IMR-90 (cell line): ENCODE data around the gene KRI1. TPM values are rescaled to one million over a fixed set of nuclear protein-coding genes. Genes with fewer than 3 reads are reported as not detected.

Experiments used
- ATAC-seq: fragments of 200-7000 bp; cut with Tn5 transposase; 2 replicates; pipeline ENCODE4 v1.9.1; 2020; ENCODE audit warnings: low read depth, mild to moderate bottlenecking, moderate library complexity
- BruUV-seq: library from RNA; stranded (reverse); fragments of 400-500 nt; replicated peaks from 2 replicates; lab custom pipeline; 2021; lab: Mats Ljungman, UMichigan
- CTCF ChIA-PET: fragments of 300-600 bp; formaldehyde crosslinking; extraction: SDS; loops from one replicate; lab custom pipeline; 2021; ENCODE audit warnings: antibody characterized with exemption; lab: Yijun Ruan, JAX
- POLR2A ChIA-PET: fragments of 300-600 bp; sonication (Branson Sonifier 250); formaldehyde crosslinking; loops from one replicate; lab custom pipeline; 2022; ENCODE audit warnings: antibody characterized with exemption; ENCODE audit not compliant: unreplicated experiment; lab: Charles Lee
- DNase-seq: peaks from one replicate; pipeline ENCODE4 v3.0.0; 2013
- H2AFZ ChIP-seq: replicated peaks from 2 replicates; pipeline ENCODE3; 2013; ENCODE audit warnings: low read length, mild to moderate bottlenecking; ENCODE audit not compliant: poor library complexity
- H2AK5ac ChIP-seq: 2 replicates; pipeline ENCODE4 v1.6.1; 2013; ENCODE audit warnings: low read depth, low read length, inconsistent platforms
- H2AK9ac ChIP-seq: replicated peaks from 2 replicates; pipeline ENCODE3; 2013; ENCODE audit warnings: mild to moderate bottlenecking, low read depth, low read length, moderate library complexity; ENCODE audit not compliant: poor library complexity
- H2BK120ac ChIP-seq: 2 replicates; pipeline ENCODE4 v1.6.1; 2013; ENCODE audit warnings: low read depth, low read length, inconsistent platforms
- H2BK15ac ChIP-seq: 3 replicates; pipeline ENCODE4 v1.6.1; 2013; ENCODE audit warnings: low read depth, low read length, inconsistent platforms
- H2BK20ac ChIP-seq: 2 replicates; pipeline ENCODE4 v1.6.1; 2013; ENCODE audit warnings: low read depth, mild to moderate bottlenecking, inconsistent platforms, low read length, moderate library complexity
- H2BK5ac ChIP-seq: 2 replicates; pipeline ENCODE4 v1.6.1; 2013; ENCODE audit warnings: mild to moderate bottlenecking, low read depth, low read length, inconsistent platforms; ENCODE audit not compliant: poor library complexity, severe bottlenecking
- H3K14ac ChIP-seq: replicated peaks from 2 replicates; pipeline ENCODE4 v1.6.1; 2013; ENCODE audit warnings: low read depth, low read length, inconsistent platforms
- H3K18ac ChIP-seq: 2 replicates; pipeline ENCODE4 v1.6.1; 2013; ENCODE audit warnings: low read depth, low read length, control low read depth
- H3K23ac ChIP-seq: 2 replicates; pipeline ENCODE4 v1.6.1; 2013; ENCODE audit warnings: low read depth, low read length, inconsistent platforms
- H3K27ac ChIP-seq: 2 replicates; pipeline ENCODE4 v1.5.1; 2013; ENCODE audit warnings: mild to moderate bottlenecking, control low read depth, low read length; ENCODE audit not compliant: insufficient read depth
- H3K27me3 ChIP-seq: 2 replicates; pipeline ENCODE4 v1.6.1; 2013; ENCODE audit warnings: low read length; ENCODE audit not compliant: control insufficient read depth, insufficient read depth
- H3K36me3 ChIP-seq: 2 replicates; pipeline ENCODE4 v1.6.1; 2013; ENCODE audit warnings: low read length, mixed read lengths; ENCODE audit not compliant: control insufficient read depth, insufficient read depth
- H3K4ac ChIP-seq: 2 replicates; pipeline ENCODE4 v1.6.1; 2013; ENCODE audit warnings: low read depth, low read length, inconsistent platforms
- H3K4me1 ChIP-seq: 2 replicates; pipeline ENCODE4 v1.6.1; 2013; ENCODE audit warnings: low read length, mixed read lengths; ENCODE audit not compliant: control insufficient read depth, insufficient read depth
- H3K4me2 ChIP-seq: 2 replicates; pipeline ENCODE4 v1.6.1; 2013; ENCODE audit warnings: low read depth, mild to moderate bottlenecking, control low read depth, low read length, moderate library complexity
- H3K4me3 ChIP-seq: 2 replicates; pipeline ENCODE4 v1.5.1; 2013; ENCODE audit warnings: low read depth, mild to moderate bottlenecking, control low read depth, low read length, moderate library complexity; ENCODE audit not compliant: insufficient read depth
- H3K56ac ChIP-seq: 2 replicates; pipeline ENCODE4 v1.6.1; 2013; ENCODE audit warnings: low read length, inconsistent platforms; ENCODE audit not compliant: insufficient read depth; ENCODE audit errors: extremely low read depth
- H3K79me1 ChIP-seq, 2 experiments: 2 replicates each; pipeline ENCODE4 v1.6.1; 2013; ENCODE audit warnings: low read length in 2 of 2, inconsistent platforms in 1 of 2, low read depth in 1 of 2
- H3K9ac ChIP-seq: 2 replicates; pipeline ENCODE4 v1.6.1; 2013; ENCODE audit warnings: low read depth, low read length, control low read depth
- H3K9me1 ChIP-seq: 2 replicates; pipeline ENCODE4 v1.6.1; 2013; ENCODE audit warnings: low read length, inconsistent platforms; ENCODE audit not compliant: insufficient read depth
- H3K9me3 ChIP-seq: 2 replicates; pipeline ENCODE4 v1.6.1; 2013; ENCODE audit warnings: low read length; ENCODE audit not compliant: control insufficient read depth, insufficient read depth
- H4K20me1 ChIP-seq: 2 replicates; pipeline ENCODE4 v1.6.1; 2013; ENCODE audit warnings: low read length, inconsistent platforms; ENCODE audit not compliant: insufficient read depth
- H4K5ac ChIP-seq: 2 replicates; pipeline ENCODE4 v1.6.1; 2013; ENCODE audit warnings: mild to moderate bottlenecking, low read depth, low read length, control low read depth
- H4K8ac ChIP-seq, 2 experiments: 2 replicates each; pipeline ENCODE4 v1.6.1; 2013; ENCODE audit warnings: low read depth in 2 of 2, low read length in 2 of 2, control low read depth in 1 of 2, inconsistent platforms in 1 of 2
- H4K91ac ChIP-seq: 2 replicates; pipeline ENCODE4 v1.6.1; 2013; ENCODE audit warnings: low read depth, low read length, inconsistent platforms; ENCODE audit not compliant: insufficient read depth
- BHLHE40 ChIP-seq: fragments of 150-350 bp; IDR thresholded peaks from 2 replicates; pipeline ENCODE4 v1.6.1; 2016; ENCODE audit warnings: mild to moderate bottlenecking, low read depth, low read length
- CEBPB ChIP-seq: IDR thresholded peaks from 2 replicates; pipeline ENCODE4 v1.6.1; 2012; ENCODE audit warnings: low read depth, low read length, improper control_type of control experiment
- CHD1 ChIP-seq: IDR thresholded peaks from 2 replicates; pipeline ENCODE4 v1.6.1; 2012; ENCODE audit warnings: low read depth, low read length, improper control_type of control experiment
- CTCF ChIP-seq: conservative IDR thresholded peaks from 2 replicates; pipeline ENCODE4 v1.5.1; 2012; ENCODE audit warnings: mild to moderate bottlenecking, low read depth, low read length, improper control_type of control experiment
- ELK1 ChIP-seq: fragments of 150-350 bp; IDR thresholded peaks from 2 replicates; pipeline ENCODE4 v1.6.1; 2016; ENCODE audit warnings: low read depth, mild to moderate bottlenecking, low read length, moderate library complexity, borderline replicate concordance
- FOS ChIP-seq: fragments of 150-350 bp; IDR thresholded peaks from 2 replicates; pipeline ENCODE4 v1.6.1; 2016; ENCODE audit warnings: low read depth, low read length
- MAFK ChIP-seq: IDR thresholded peaks from 2 replicates; pipeline ENCODE4 v1.6.1; 2012; ENCODE audit warnings: low read depth, low read length, improper control_type of control experiment
- MXI1 ChIP-seq: IDR thresholded peaks from 2 replicates; pipeline ENCODE4 v1.6.1; 2012; ENCODE audit warnings: low read depth, mild to moderate bottlenecking, low read length, moderate library complexity, borderline replicate concordance
- NFE2L2 ChIP-seq: fragments of 150-350 bp; IDR thresholded peaks from 2 replicates; pipeline ENCODE4 v1.6.1; 2016; ENCODE audit warnings: low read depth, mild to moderate bottlenecking, low read length
- POLR2A ChIP-seq: IDR thresholded peaks from 2 replicates; pipeline ENCODE4 v1.6.1; 2012; ENCODE audit warnings: mild to moderate bottlenecking, low read depth, low read length
- RAD21 ChIP-seq: IDR thresholded peaks from 2 replicates; pipeline ENCODE4 v1.6.1; 2012; ENCODE audit warnings: low read length, improper control_type of control experiment
- RCOR1 ChIP-seq: IDR thresholded peaks from 2 replicates; pipeline ENCODE4 v1.6.1; 2012; ENCODE audit warnings: mild to moderate bottlenecking, low read length, improper control_type of control experiment; ENCODE audit not compliant: insufficient replicate concordance
- RFX5 ChIP-seq: IDR thresholded peaks from 2 replicates; pipeline ENCODE4 v1.8.0; 2012; ENCODE audit warnings: low read depth, mild to moderate bottlenecking, low read length, moderate library complexity
- SMC3 ChIP-seq: fragments of 150-350 bp; IDR thresholded peaks from 2 replicates; pipeline ENCODE4 v1.6.1; 2016; ENCODE audit warnings: low read depth, mild to moderate bottlenecking, antibody characterized with exemption, low read length, moderate library complexity
- USF2 ChIP-seq: fragments of 150-350 bp; IDR thresholded peaks from 2 replicates; pipeline ENCODE4 v1.6.1; 2017; ENCODE audit warnings: mild to moderate bottlenecking, antibody characterized with exemption, low read length, low read depth
- WGBS, 2 experiments: methylation state at CpG; one replicate each; pipeline versions ENCODE4 v1.1.5 to v1.1.7; 2013; ENCODE audit warnings: missing lambda C conversion rate in 2 of 2; ENCODE audit not compliant: insufficient read length in 1 of 2; ENCODE audit errors: extremely low coverage in 2 of 2; 5-methylcytosine and 5-hydroxymethylcytosine counted together
- dilution Hi-C: fragments of 300-500 bp; cut with HindIII; formaldehyde crosslinking; loops from one replicate; pipeline ENCODE4 v1.14.3; 2018; ENCODE audit warnings: low sequenced_read_pairs; ENCODE audit not compliant: unreplicated experiment
- in situ Hi-C: fragments of 300-500 bp; cut with MboI; formaldehyde crosslinking; loops from 3 replicates; pipeline ENCODE4 v1.14.3; 2019; ENCODE audit warnings: low sequenced_read_pairs, inconsistent platforms, mixed read lengths
- intact Hi-C: fragments of 100-400 bp; cut with micrococcal nuclease; formaldehyde crosslinking; loops from 2 replicates; pipeline ENCODE4 v1.10.0; 2022
- polyA plus RNA-seq, 3 experiments: library from polyadenylated mRNA; depleted of rRNA; stranded (reverse); fragments of >200 nt; gene quantifications; 2 replicates each; pipeline ENCODE4 v1.2.3, GENCODE V29; 2012; ENCODE audit warnings: low replicate concordance in 1 of 3
- total RNA-seq: library from RNA; depleted of rRNA; stranded (reverse); fragments of >200 nt; gene quantifications from 2 replicates; pipeline ENCODE4 v1.2.3, GENCODE V29; 2012

KRI1 gene
- total and polyA plus RNA-seq, 2 of the 4 experiments (the other 2 are of a cell fraction), result 5.7 to 13.3 TPM

- no CpG with 5 or more reads among the region's 27 CpGs for WGBS, 2 experiments
- H2AFZ ChIP-seq, result peak overlapping the region; percentile 91
- no peak overlapping the region for H2BK20ac ChIP-seq
- TF ChIP-seq NFE2L2 (no peak), CHD1 (no peak), USF2 (no peak), RAD21 (no peak), POLR2A (no peak), RFX5 (no peak), CEBPB (no peak), BHLHE40 (no peak), MAFK (no peak), MXI1 (no peak), RCOR1 (no peak), SMC3 (no peak), CTCF (no peak), ELK1 (no peak), FOS (no peak)
These were observed 47.9 kb downstream of the KRI1 start for GRCh38 chr19:10517760-10518443.

More at GRCh38 chr19:10517760-10518443, 47.9 kb downstream of the KRI1 start:
- dilution Hi-C loops, result no loop called here
- peak; percentile 63 for ATAC-seq
- Histone ChIP-seq H3K4ac (peak overlapping the region; percentile 18; the same call in 1 of the 2 replicates), H3K27me3 (peaks cover 53% of the 10 kb centered on the region), H4K91ac (no peak overlapping the region), H2AK5ac (0 out of 2 replicates have a peak overlapping the region, but pooled peaks have one; percentile 14), H3K27ac (no peak overlapping the region), H3K23ac (peak overlapping the region; percentile 52), H3K9me3 (no peaks in the 10 kb centered on the region), H4K20me1 (no peaks in the 10 kb centered on the region), H2BK5ac (no peak overlapping the region), H4K5ac (no peak overlapping the region), H2AK9ac (peak overlapping the region; percentile 5), H3K14ac (no peak overlapping the region), H3K4me1 (peaks cover 4% of the 10 kb centered on the region), H3K4me3 (peak overlapping the region; percentile 48), H3K9me1 (no peaks in the 10 kb centered on the region), H3K36me3 (no peaks in the 10 kb centered on the region), H3K79me1 (no peaks in the 10 kb centered on the region), H3K9ac (no peak overlapping the region; the same call in 1 of the 2 replicates), H4K8ac (peak overlapping the region; percentile 24 to 37; a peak in 1 of 4 replicates), H3K4me2 (peak overlapping the region; percentile 86), H2BK120ac (no peak overlapping the region), H3K18ac (no peak overlapping the region), H2BK15ac (no peak overlapping the region), H3K56ac (no peak overlapping the region)
- ChIA-PET POLR2A (no interaction called here), CTCF (interaction anchor here (0.6 to 1.7 kb wide), 3 partner anchors 12 to 24 kb away, joined by 3 to 4 read pairs (median 4); no protein-coding TSS in a partner anchor)
- DNase-seq, result peak; percentile 15
- in situ Hi-C loops, result no loop called here
- intact Hi-C loops, result no loop called here
- BruUV-seq, result no TSS peak
